Coronary artery (tissue), 2 donors: ENCODE measurements around the gene APOB.

Experiments used
- DNase-seq: peaks from one replicate; pipeline ENCODE4 v3.0.0-alpha.2; 2017; ENCODE audit warnings: low spot score
- H3K27ac ChIP-seq, 2 donors: fragments of 200-600 bp; sonication (generic); one replicate each; pipeline ENCODE4 v1.5.1; 2016 to 2019
- H3K4me3 ChIP-seq: fragments of 200-600 bp; sonication (generic); 2 replicates; pipeline ENCODE4 v1.5.1; 2016; ENCODE audit warnings: mild to moderate bottlenecking, moderate library complexity
- TF ChIP-seq, protein P1 (sequence below): fragments of 200-600 bp; sonication (generic); IDR thresholded peaks from one replicate; pipeline ENCODE4 v1.5.1; 2019; ENCODE audit warnings: antibody characterized with exemption

Gene APOB

DNA sequence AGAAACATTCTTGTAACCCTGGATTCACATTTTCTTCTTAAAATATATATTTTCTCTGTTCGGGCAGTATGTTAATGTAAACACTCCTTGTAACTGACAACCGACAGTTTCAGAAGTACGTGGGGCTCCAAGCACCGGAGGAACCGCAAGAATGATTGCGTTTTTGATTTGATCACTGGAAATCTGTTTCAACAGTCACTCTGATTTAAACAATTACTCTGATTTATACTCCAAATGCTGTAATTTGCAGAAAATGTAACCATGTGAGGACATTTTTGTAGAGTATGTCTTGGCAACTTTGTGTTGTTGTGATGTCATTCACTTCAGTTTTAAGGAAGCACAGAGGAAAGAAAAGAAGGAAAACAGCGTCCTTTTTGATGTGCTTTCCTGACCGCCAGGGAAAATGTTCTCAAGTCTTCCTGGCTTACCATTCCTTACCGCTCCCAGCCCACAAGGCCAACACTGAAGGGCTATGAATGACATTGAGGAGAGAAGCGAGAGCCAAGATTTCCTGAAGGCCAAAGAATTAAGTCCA, 77.7 kb downstream of the APOB start:
- H3K27ac ChIP-seq: no peak overlapping the region
- no peak overlapping the region for H3K4me3 ChIP-seq
- DNase-seq: no peak
- TF ChIP-seq, protein P1, sequence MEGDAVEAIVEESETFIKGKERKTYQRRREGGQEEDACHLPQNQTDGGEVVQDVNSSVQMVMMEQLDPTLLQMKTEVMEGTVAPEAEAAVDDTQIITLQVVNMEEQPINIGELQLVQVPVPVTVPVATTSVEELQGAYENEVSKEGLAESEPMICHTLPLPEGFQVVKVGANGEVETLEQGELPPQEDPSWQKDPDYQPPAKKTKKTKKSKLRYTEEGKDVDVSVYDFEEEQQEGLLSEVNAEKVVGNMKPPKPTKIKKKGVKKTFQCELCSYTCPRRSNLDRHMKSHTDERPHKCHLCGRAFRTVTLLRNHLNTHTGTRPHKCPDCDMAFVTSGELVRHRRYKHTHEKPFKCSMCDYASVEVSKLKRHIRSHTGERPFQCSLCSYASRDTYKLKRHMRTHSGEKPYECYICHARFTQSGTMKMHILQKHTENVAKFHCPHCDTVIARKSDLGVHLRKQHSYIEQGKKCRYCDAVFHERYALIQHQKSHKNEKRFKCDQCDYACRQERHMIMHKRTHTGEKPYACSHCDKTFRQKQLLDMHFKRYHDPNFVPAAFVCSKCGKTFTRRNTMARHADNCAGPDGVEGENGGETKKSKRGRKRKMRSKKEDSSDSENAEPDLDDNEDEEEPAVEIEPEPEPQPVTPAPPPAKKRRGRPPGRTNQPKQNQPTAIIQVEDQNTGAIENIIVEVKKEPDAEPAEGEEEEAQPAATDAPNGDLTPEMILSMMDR: no peak

DNA sequence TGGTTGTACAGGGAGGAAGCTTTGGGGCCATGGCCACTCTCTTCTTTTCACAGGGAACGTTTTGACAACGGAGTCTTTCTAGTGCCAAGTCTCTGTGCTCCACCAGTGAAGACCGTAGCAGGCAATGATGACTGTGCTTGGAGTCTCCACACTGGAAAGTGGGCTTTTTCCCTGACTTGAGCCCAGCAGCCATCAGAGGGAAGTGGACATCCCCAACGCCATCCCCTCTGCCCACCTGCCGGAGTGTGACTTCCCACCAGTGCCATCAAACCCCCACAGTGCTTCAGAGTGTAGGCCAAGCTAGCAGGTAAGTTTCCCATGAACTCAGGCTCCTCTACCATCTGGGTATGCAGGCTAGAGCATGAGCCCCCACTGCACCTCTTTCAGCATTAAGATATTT, 78.7 kb downstream of the APOB start:
- no peak overlapping the region for H3K4me3 ChIP-seq
- H3K27ac ChIP-seq: no peak overlapping the region
- DNase-seq: no peak
- TF ChIP-seq, protein P1: no peak

DNA sequence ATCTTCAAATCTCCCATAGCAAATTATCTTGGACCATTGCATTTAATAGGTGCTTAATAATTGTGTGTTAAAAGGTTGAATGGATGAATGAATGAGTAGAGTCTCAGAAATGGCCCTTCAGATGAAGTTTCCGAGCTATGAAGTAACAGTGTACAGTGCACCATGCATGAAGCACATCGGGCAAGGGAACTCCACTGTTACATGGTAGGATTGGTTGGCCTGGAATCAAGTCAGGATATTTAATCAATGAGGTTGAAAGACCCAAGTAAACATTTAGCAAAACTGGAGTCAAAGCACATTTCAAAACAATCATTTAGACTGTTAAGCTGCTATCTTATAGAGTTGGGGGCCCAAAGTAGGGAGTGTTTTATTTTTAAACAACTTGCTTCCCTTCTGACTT, 80.0 kb downstream of the APOB start:
- H3K27ac ChIP-seq: no peak overlapping the region
- TF ChIP-seq, protein P1: no peak

DNA sequence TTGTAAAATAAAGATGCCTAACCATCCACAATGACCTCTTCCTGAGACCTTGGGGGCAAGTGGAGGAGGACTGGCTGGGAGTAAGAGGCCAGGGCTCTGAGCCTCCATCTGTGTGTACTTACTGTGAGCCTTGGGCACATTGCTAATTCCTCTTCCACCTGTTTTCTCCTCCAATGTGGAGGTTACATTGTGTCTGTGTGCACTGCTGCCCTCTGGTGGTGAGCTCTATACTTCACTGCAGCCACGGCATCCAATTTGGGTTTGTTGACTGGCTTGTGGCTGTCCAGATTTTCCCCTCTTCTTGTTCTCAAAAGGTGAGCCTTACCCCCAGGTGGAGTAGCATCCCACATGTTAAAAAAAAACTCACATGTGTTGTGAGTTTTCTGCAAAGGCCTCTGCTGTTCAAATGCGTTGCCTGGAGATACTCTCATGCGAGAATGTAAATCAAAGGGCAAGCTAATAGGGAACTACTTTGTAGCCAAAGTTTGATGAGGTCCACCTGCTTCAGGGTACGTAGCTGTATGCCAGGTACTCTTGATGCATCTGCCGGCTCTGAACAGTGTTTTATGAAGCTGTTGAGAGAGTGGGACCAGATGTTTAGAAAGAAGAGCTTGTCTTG, 80.8 kb downstream of the APOB start:
- Histone ChIP-seq H3K4me3 (no peak overlapping the region), H3K27ac (no peak overlapping the region)
- peak; percentile 79 for DNase-seq
- TF ChIP-seq, protein P1: peak; percentile 72

More for the DNA sequence above, 80.0 kb downstream of the APOB start:
- DNase-seq: no peak
- no peak overlapping the region for H3K4me3 ChIP-seq

DNA sequence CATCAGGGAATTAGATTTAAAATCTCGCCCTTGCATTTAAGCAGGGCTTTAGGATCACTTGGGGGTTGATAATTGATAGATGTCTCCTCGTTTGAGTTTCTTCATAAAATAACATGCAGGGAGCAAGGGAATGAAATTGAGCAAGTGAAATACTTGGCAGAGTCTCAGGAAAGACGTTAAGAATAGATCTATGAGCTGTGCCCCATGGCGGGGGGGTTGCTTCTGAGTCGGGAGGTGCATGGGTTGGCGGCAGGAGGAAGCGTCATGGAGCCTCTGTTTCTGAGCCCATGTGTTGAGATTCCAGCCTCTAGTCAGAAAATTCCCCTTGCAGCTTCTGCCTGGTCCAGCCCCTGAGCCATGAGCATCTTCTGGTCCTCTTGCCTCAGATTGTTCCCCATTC, 82.0 kb downstream of the APOB start:
- Histone ChIP-seq H3K27ac (peak overlapping the region in 1 of 2 donors; percentile 47), H3K4me3 (no peak overlapping the region)
- TF ChIP-seq, protein P1: no peak
- peak; percentile 78 for DNase-seq

DNA sequence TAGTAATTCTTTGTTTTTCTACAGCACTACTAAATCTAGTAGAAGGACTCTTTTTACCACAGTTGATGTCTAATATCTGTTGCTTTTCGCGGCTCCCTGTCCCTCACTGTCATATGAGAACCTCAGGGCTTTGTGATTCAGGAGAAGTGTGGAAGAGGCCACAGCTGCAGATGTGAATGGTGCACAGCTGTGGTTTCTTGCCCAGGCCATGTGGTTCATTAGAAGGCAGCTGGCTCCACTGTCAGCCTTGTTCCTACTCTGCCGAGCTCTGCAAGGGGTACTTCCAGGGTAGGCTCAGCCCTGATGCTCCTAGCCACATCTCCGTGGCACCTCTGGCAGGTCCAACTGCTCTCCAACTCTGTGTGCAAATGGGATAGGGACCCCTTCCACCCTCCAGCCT, 83.9 kb downstream of the APOB start:
- H3K4me3 ChIP-seq: no peak overlapping the region
- TF ChIP-seq, protein P1: no peak

DNA sequence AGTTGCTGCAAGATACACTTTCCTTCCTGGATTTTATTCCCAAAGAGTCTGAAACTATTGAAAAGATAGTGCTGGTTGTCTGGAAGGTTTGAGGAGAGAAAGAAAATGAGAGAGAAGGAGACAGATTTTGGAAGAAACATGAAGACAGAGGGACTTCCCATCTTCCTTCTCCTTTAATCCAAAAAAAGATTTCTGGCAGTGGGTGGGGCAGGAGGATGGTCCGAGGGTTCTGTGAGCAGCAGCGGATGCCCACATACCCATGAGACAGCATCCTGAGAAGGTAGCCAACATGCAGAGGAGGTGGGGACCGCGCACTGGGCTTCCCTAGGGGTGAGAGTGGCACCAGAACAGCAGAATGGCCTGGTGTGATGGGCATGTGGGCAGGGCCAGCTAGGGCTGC, 84.6 kb downstream of the APOB start:
- DNase-seq: no peak
- Histone ChIP-seq H3K4me3 (no peak overlapping the region), H3K27ac (no peak overlapping the region)
- TF ChIP-seq, protein P1: no peak

More for the DNA sequence above, 83.9 kb downstream of the APOB start:
- no peak overlapping the region for H3K27ac ChIP-seq
- DNase-seq: no peak
